ENCODE data around the gene PPP2R5E. TPM values are rescaled to one million over a fixed set of nuclear protein-coding genes. Genes with fewer than 3 reads are reported as not detected.

The PPP2R5E gene
- total RNA-seq, 4 donors from 2014 or later = 22.9 to 24.7 (median 23.8) TPM

- whole genome bisulfite sequencing, 2 donors = 21 to 31% methylated on average over 1 of the region's 1 CpG
- Histone ChIP-seq H3K4me1 (no peaks in the 10 kb centered on the region), H3K36me3 (no peaks in the 10 kb centered on the region), H3K27me3 (no peaks in the 10 kb centered on the region), H3K4me3 (no peak overlapping the region), H3K9me3 (peaks cover 0 to 14% (median 0%) of the 10 kb centered on the region in 4 donors), H3K27ac (no peak overlapping the region)
- DNase-seq (ENCODE audit: low spot score in 2 of 2) = peak in 1 of 2 donors; percentile 5
- TF ChIP-seq EP300 (IDR thresholded peaks at IDR 0.05) = peak in 1 of 2 donors; percentile 11
- TF ChIP-seq CTCF (IDR thresholded peaks at IDR 0.05) = no peak
Measured at GRCh38 chr14:63564318-63564717, 21.1 kb upstream of the PPP2R5E start.

GRCh38 chr14:63563370-63564026 is 20.3 kb upstream of the PPP2R5E start:
- DNase-seq (ENCODE audit: low spot score in 2 of 2) = no peak
- no peaks in the 10 kb centered on the region for H3K27me3 ChIP-seq
- no peak overlapping the region for H3K4me3 ChIP-seq
- H3K36me3 ChIP-seq = no peaks in the 10 kb centered on the region
- 78 to 83% methylated on average over 7 of the region's 7 CpGs for WGBS, 2 donors
- H3K4me1 ChIP-seq = no peaks in the 10 kb centered on the region
- H3K27ac ChIP-seq = no peak overlapping the region
- TF ChIP-seq POLR2A (IDR thresholded peaks at IDR 0.05) (no peak), CTCF (IDR thresholded peaks at IDR 0.05) (no peak), EP300 (IDR thresholded peaks at IDR 0.05) (no peak)
- peaks cover 0 to 14% (median 0%) of the 10 kb centered on the region in 4 donors for H3K9me3 ChIP-seq

- no peak for TF ChIP-seq EP300 (IDR thresholded peaks at IDR 0.05)
- TF ChIP-seq CTCF (IDR thresholded peaks at IDR 0.05) = no peak
- TF ChIP-seq POLR2A (IDR thresholded peaks at IDR 0.05) = no peak
- Histone ChIP-seq H3K4me3 (no peak overlapping the region), H3K36me3 (no peaks in the 10 kb centered on the region), H3K27ac (no peak overlapping the region), H3K4me1 (no peaks in the 10 kb centered on the region), H3K9me3 (peaks cover 0 to 12% (median 0%) of the 10 kb centered on the region in 4 donors), H3K27me3 (no peaks in the 10 kb centered on the region)
- DNase-seq (ENCODE audit: low spot score in 2 of 2) = no peak
- WGBS, 2 donors = 85 to 90% methylated on average over 3 of the region's 3 CpGs
Measured at GRCh38 chr14:63562405-63562804, 19.2 kb upstream of the PPP2R5E start.

GRCh38 chr14:63555572-63555971 is 12.4 kb upstream of the PPP2R5E start:
- Histone ChIP-seq H3K36me3 (no peaks in the 10 kb centered on the region), H3K27ac (no peak overlapping the region), H3K27me3 (no peaks in the 10 kb centered on the region), H3K9me3 (no peaks in the 10 kb centered on the region), H3K4me3 (no peak overlapping the region), H3K4me1 (no peaks in the 10 kb centered on the region)
- TF ChIP-seq EP300 (IDR thresholded peaks at IDR 0.05) (no peak), CTCF (IDR thresholded peaks at IDR 0.05) (no peak), POLR2A (IDR thresholded peaks at IDR 0.05) (no peak)
- 84 to 85% methylated on average over 7 of the region's 7 CpGs for WGBS, 2 donors
- no peak for DNase-seq (ENCODE audit: low spot score in 2 of 2)

- Histone ChIP-seq H3K27me3 (no peaks in the 10 kb centered on the region), H3K4me3 (no peak overlapping the region), H3K9me3 (no peaks in the 10 kb centered on the region), H3K27ac (no peak overlapping the region), H3K36me3 (no peaks in the 10 kb centered on the region), H3K4me1 (no peaks in the 10 kb centered on the region)
- WGBS, 2 donors = 53 to 62% methylated on average over 3 of the region's 3 CpGs
- TF ChIP-seq EP300 (IDR thresholded peaks at IDR 0.05) (no peak), CTCF (IDR thresholded peaks at IDR 0.05) (no peak), POLR2A (IDR thresholded peaks at IDR 0.05) (no peak)
- DNase-seq (ENCODE audit: low spot score in 2 of 2) = no peak
Measured at GRCh38 chr14:63551332-63551731, 8.2 kb upstream of the PPP2R5E start.
